ENCODE measurements around the gene PYCR2. TPM values are rescaled to one million over a fixed set of nuclear protein-coding genes. Genes with fewer than 3 reads are reported as not detected.

PYCR2 gene
- polyA plus RNA-seq, 4 donors: 31.9 to 68.0 (median 36.7) TPM

Other genes starting within 250 kb of the PYCR2 start
- gene SRP9, start 146.4 kb downstream of the PYCR2 start, polyA plus RNA-seq: 100 to 1,000 TPM; 219 to 331 (median 289) TPM
- gene EPHX1, start 114.1 kb downstream of the PYCR2 start, polyA plus RNA-seq: 10 to 100 TPM in 2 of 4 donors, 1 to 10 TPM in 2; 7.6 to 39.1 (median 16.7) TPM
- gene TMEM63A, start 41.9 kb downstream of the PYCR2 start, polyA plus RNA-seq: 10 to 100 TPM in 3 of 4 donors, 1 to 10 TPM in 1; 5.1 to 99.2 (median 35.0) TPM
- gene LEFTY1, start 35.1 kb downstream of the PYCR2 start, polyA plus RNA-seq: under 1 TPM in 2 of 4 donors, not detected in 2; 0.19 to 0.58 TPM
- gene LEFTY2, start 17.0 kb upstream of the PYCR2 start, polyA plus RNA-seq: under 1 TPM in 2 of 4 donors, not detected in 2; 0.01 to 0.07 TPM
- 10 to 100 TPM in 2 of 4 donors, 1 to 10 TPM in 2; 7.8 to 16.8 (median 9.7) TPM for gene SDE2, start 75.1 kb upstream of the PYCR2 start, polyA plus RNA-seq
- 1,000 to 10,000 TPM in 2 of 4 donors, 100 to 1,000 TPM in 2; 697 to 1,257 (median 934) TPM for gene H3-3A, start 138.5 kb upstream of the PYCR2 start, polyA plus RNA-seq